Activated CD4-positive, alpha-beta T cell treated with anti-CD3 and anti-CD28 coated beads, Interleukin-2, Interleukin-4, amounts not matched to agents 100 ng/mL and 50 ng/mL, durations not matched to agents 16 hours and 8 hours (primary cell): ENCODE results near the gene KRTAP9-6.
"Not testable (repeated sequence)": the region's sequence is repeated elsewhere in the genome, so short reads cannot be mapped to it uniquely, and the experiment has no call there.

Experiments
- DNase-seq: peaks from one replicate; pipeline ENCODE4 v3.0.0-alpha.2; 2020; ENCODE audit warnings: low spot score

KRTAP9-6 gene

GRCh38 chr17:41265078-41265477, at the start of gene KRTAP9-6:
KRTAP9-6 (plus strand) TSS chr17:41265378; CDS start chr17:41265378, 0 bp downstream.
- DNase-seq, result no peak

- no peak for DNase-seq
Measured at GRCh38 chr17:41215681-41216080, 49.5 kb upstream of the KRTAP9-6 start.

GRCh38 chr17:41223821-41224220, 41.4 kb upstream of the KRTAP9-6 start:
- no peak for DNase-seq

GRCh38 chr17:41226051-41226450, 39.1 kb upstream of the KRTAP9-6 start:
- DNase-seq, result no peak

- not testable (repeated sequence) for DNase-seq
Measured at GRCh38 chr17:41226598-41227095, 38.5 kb upstream of the KRTAP9-6 start, which contains the start of gene KRTAP9-2. KRTAP9-2 (plus strand) TSS chr17:41226648; CDS start chr17:41226655, 7 bp downstream.

- no peak for DNase-seq
Measured at GRCh38 chr17:41230094-41230493, 35.1 kb upstream of the KRTAP9-6 start.

- no peak for DNase-seq
Measured at GRCh38 chr17:41231731-41232130, 33.4 kb upstream of the KRTAP9-6 start.

GRCh38 chr17:41232399-41233105, 32.6 kb upstream of the KRTAP9-6 start, which contains the start of gene KRTAP9-3:
KRTAP9-3 (plus strand) TSS chr17:41232449; CDS start chr17:41232502, 53 bp downstream.
- not testable (repeated sequence) for DNase-seq

GRCh38 chr17:41237116-41237515, 28.1 kb upstream of the KRTAP9-6 start:
- not testable (repeated sequence) for DNase-seq

- DNase-seq, result not testable (repeated sequence)
Measured at GRCh38 chr17:41237949-41238437, 27.2 kb upstream of the KRTAP9-6 start, which contains the start of gene KRTAP9-8. KRTAP9-8 (plus strand) TSS chr17:41237999; CDS start chr17:41238052, 53 bp downstream.

GRCh38 chr17:41246995-41247787, 18.0 kb upstream of the KRTAP9-6 start:
- DNase-seq, result not testable (repeated sequence)

GRCh38 chr17:41249637-41250240, 15.4 kb upstream of the KRTAP9-6 start, which contains the start of gene KRTAP9-4:
KRTAP9-4 (plus strand) TSS chr17:41249687; CDS start chr17:41249721, 34 bp downstream.
- DNase-seq, result not testable (repeated sequence)

GRCh38 chr17:41251261-41251660, 13.9 kb upstream of the KRTAP9-6 start:
- no peak for DNase-seq

GRCh38 chr17:41254861-41255260, 10.3 kb upstream of the KRTAP9-6 start:
- no peak for DNase-seq

- not testable (repeated sequence) for DNase-seq
Measured at GRCh38 chr17:41255381-41256290, 9.5 kb upstream of the KRTAP9-6 start, which contains the start of gene KRTAP9-9. KRTAP9-9 (plus strand) TSS chr17:41255384.

GRCh38 chr17:41256291-41256685, 8.9 kb upstream of the KRTAP9-6 start:
- no peak for DNase-seq

- no peak for DNase-seq
Measured at GRCh38 chr17:41258406-41258805, 6.8 kb upstream of the KRTAP9-6 start.

GRCh38 chr17:41263212-41263611, 2.0 kb upstream of the KRTAP9-6 start:
- no peak for DNase-seq

GRCh38 chr17:41264599-41264998, 579 bp upstream of the KRTAP9-6 start:
- no peak for DNase-seq

- no peak for DNase-seq
Measured at GRCh38 chr17:41267711-41268110, 2.5 kb downstream of the KRTAP9-6 start.

GRCh38 chr17:41271323-41271722, 6.1 kb downstream of the KRTAP9-6 start:
- DNase-seq, result not testable (repeated sequence)
